K562 (cell line): ENCODE measurements around the gene MKNK1. TPM values are rescaled to one million over a fixed set of nuclear protein-coding genes. Genes with fewer than 3 reads are reported as not detected.

Source experiments
- CEBPG ChIP-seq, 3 experiments: fragments of 200-800 bp in 1 of 3; sonication (Bioruptor generic) in 1 of 3; sonication (generic) in 1 of 3; formaldehyde crosslinking in 1 of 3; IDR thresholded peaks in 2 of 3; conservative IDR thresholded peaks in 1 of 3; 2 replicates each; pipeline versions ENCODE4 v1.6.1 to v1.8.0; 2016 to 2022; ENCODE audit warnings: missing compliant biosample characterization in 2 of 3, missing genetic modification characterization in 2 of 3, mild to moderate bottlenecking in 1 of 3, missing genetic modification reagents in 1 of 3
- CHD1 ChIP-seq: fragments of 200-600 bp; sonication (generic); IDR thresholded peaks from one replicate; pipeline ENCODE4 v1.6.1; 2012; ENCODE audit warnings: mild to moderate bottlenecking, moderate library complexity, low read length, inconsistent platforms
- CTBP1 ChIP-seq: fragments of 450-650 bp; IDR thresholded peaks from 2 replicates; pipeline ENCODE4 v1.6.1; 2016; ENCODE audit warnings: borderline replicate concordance
- ESRRA ChIP-seq: fragments of 450-650 bp; IDR thresholded peaks from 2 replicates; pipeline ENCODE4 v1.6.1; 2014; ENCODE audit warnings: low read depth, mild to moderate bottlenecking, moderate library complexity, borderline replicate concordance
- FOXM1 ChIP-seq, 2 experiments: fragments of 450-650 bp in 1 of 2; sonication (generic) in 1 of 2; formaldehyde crosslinking in 1 of 2; IDR thresholded peaks; 2 replicates each; pipeline versions ENCODE4 v1.6.1 to v1.9.0; 2017 to 2022; ENCODE audit warnings: low read depth in 2 of 2, mild to moderate bottlenecking in 2 of 2, missing genetic modification reagents in 1 of 2, moderate library complexity in 1 of 2
- GTF2A2 ChIP-seq: IDR thresholded peaks from 2 replicates; pipeline ENCODE4 v1.6.1; 2016; ENCODE audit warnings: mild to moderate bottlenecking, missing genetic modification characterization, missing compliant biosample characterization
- HDAC2 ChIP-seq: fragments of 450-650 bp; IDR thresholded peaks from 2 replicates; pipeline ENCODE4 v1.6.1; 2016; ENCODE audit warnings: mild to moderate bottlenecking
- HNRNPK ChIP-seq: fragments of 200-400 bp; formaldehyde crosslinking; IDR thresholded peaks from one replicate; pipeline ENCODE4 v1.6.1; 2018; ENCODE audit warnings: mild to moderate bottlenecking, low read depth, low read length; ENCODE audit not compliant: poor library complexity, severe bottlenecking
- HSF4 ChIP-seq: fragments of 250-450 bp; sonication (Bioruptor Pico); IDR thresholded peaks from 2 replicates; pipeline ENCODE4 v2.1.2; 2022; ENCODE audit warnings: mild to moderate bottlenecking, moderate library complexity, borderline replicate concordance
- MTA2 ChIP-seq: fragments of 450-650 bp; IDR thresholded peaks from 2 replicates; pipeline ENCODE4 v1.6.1; 2016; ENCODE audit warnings: low read depth
- MTA3 ChIP-seq: fragments of 450-650 bp; formaldehyde crosslinking; IDR thresholded peaks from 2 replicates; pipeline ENCODE4 v1.6.1; 2017; ENCODE audit warnings: mild to moderate bottlenecking, borderline replicate concordance
- PCBP1 ChIP-seq: fragments of 200-400 bp; formaldehyde crosslinking; IDR thresholded peaks from 2 replicates; pipeline ENCODE4 v1.6.1; 2018; ENCODE audit warnings: mild to moderate bottlenecking, low read depth, low read length; ENCODE audit not compliant: poor library complexity, severe bottlenecking
- POLR2B ChIP-seq: fragments of 450-650 bp; IDR thresholded peaks from 2 replicates; pipeline ENCODE4 v1.6.1; 2018; ENCODE audit warnings: low read depth; ENCODE audit not compliant: partially characterized antibody
- POLR2H ChIP-seq: IDR thresholded peaks from 2 replicates; pipeline ENCODE4 v1.6.1; 2016; ENCODE audit warnings: missing genetic modification characterization, low read depth, mild to moderate bottlenecking, control low read depth, missing compliant biosample characterization, moderate library complexity
- RCOR1 ChIP-seq, 2 experiments: IDR thresholded peaks; 2 replicates each; pipeline ENCODE4 v1.6.1; 2012; ENCODE audit warnings: low read depth in 2 of 2, low read length in 2 of 2, borderline replicate concordance in 1 of 2, improper control_type of control experiment in 1 of 2
- WHSC1 ChIP-seq: IDR thresholded peaks from one replicate; pipeline ENCODE4 v1.6.1; 2012; ENCODE audit warnings: low read length, control low read depth, inconsistent platforms
- ZNF583 ChIP-seq: fragments of 250-450 bp; sonication (Bioruptor Pico); IDR thresholded peaks from 2 replicates; pipeline ENCODE4 v1.4.0; 2020
- ZNF766 ChIP-seq: fragments of 200-800 bp; sonication (Bioruptor generic); conservative IDR thresholded peaks from 2 replicates; pipeline ENCODE4 v1.6.1; 2016; ENCODE audit warnings: missing genetic modification characterization, missing compliant biosample characterization
- polyA plus RNA-seq, 8 experiments: library from polyadenylated mRNA; depleted of rRNA in 4 of 8; stranded (reverse) in 5 of 8; unstranded in 3 of 8; fragments of >200 nt; fragmentation: Nextera tagmentation in 2 of 8; fragmentation: Illumina TruSeq in 1 of 8; extraction: Ambion mirVana in 2 of 8; extraction: Trizol in 1 of 8; gene quantifications; 2 replicates each; pipeline versions ENCODE4 v1.2.1 to v1.2.3, GENCODE V29; 2011 to 2014; ENCODE audit warnings: inconsistent platforms in 1 of 8, missing spikeins in 1 of 8
- total RNA-seq, 7 experiments: library from RNA; depleted of rRNA in 6 of 7; stranded (reverse); fragments of >200 nt in 6 of 7; fragmentation: Illumina TruSeq in 2 of 7; extraction: Trizol in 2 of 7; gene quantifications; 2 replicates each; pipeline versions ENCODE4 v1.2.1 to v1.2.3, GENCODE V29; 2011 to 2021; ENCODE audit warnings: low replicate concordance in 1 of 7
- TF ChIP-seq, protein P1 (sequence below): fragments of 450-650 bp; IDR thresholded peaks from 2 replicates; pipeline ENCODE4 v1.7.0; 2016; ENCODE audit warnings: borderline replicate concordance
- TF ChIP-seq, protein P2 (sequence below): fragments of 250-450 bp; sonication (Bioruptor Pico); IDR thresholded peaks from 2 replicates; pipeline ENCODE4 v1.5.0; 2021; ENCODE audit warnings: mild to moderate bottlenecking, moderate library complexity
- TF ChIP-seq, protein P3 (sequence below), 2 experiments: fragments of 450-650 bp in 1 of 2; sonication (generic) in 1 of 2; formaldehyde crosslinking in 1 of 2; IDR thresholded peaks in 1 of 2; conservative IDR thresholded peaks in 1 of 2; 2 replicates each; pipeline versions ENCODE4 v1.6.1 to v1.8.1; 2016 to 2023; ENCODE audit warnings: mild to moderate bottlenecking in 2 of 2, moderate library complexity in 2 of 2, inconsistent platforms in 1 of 2, missing genetic modification reagents in 1 of 2

The MKNK1 gene
- total and polyA plus RNA-seq, 9 of the 15 experiments (the other 6 are each of a cell fraction or from before 2014, with no cell fraction given) = 27.7 to 51.3 (median 43.7) TPM

DNA sequence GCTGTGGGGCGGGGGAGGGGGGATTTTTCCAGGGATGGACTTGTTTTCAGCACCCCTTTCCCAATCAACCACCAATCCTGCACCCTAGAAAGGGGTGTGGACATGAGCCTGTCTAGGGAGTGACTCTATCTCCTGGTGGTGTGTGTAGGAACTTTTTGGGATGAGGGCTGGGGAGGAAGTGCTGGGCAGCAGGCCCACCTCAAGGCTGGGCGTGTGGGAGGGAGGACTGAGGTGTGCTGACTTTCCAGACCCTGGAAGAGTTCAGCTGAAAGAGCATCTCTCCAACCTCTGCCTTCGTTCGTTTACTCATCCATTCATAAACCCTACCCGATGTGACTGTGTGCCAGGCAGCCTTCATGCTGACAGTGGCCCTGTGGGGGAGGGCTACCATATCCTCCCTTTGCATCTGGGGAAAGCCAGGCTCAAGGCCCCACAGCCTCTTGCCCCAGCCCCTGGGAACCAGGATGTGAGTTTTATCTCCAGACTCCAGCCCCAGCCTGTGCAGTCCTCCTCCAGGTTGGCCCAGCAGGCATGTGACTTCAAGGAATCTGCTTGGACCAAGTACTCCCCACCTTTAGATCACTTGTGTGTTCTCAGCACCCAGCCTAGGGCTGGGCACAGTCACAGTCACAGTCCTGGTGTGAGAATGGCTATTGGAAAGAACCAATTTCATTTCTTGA, 59.4 kb downstream of the MKNK1 start (continued):
- TF ChIP-seq ZNF583 (CRISPR knock-in tag) (peak; percentile 83), MTA3 (peak; percentile 89), HDAC2 (peak; percentile 78; the same call in 1 of the 2 replicates), FOXM1 (IDR thresholded peaks at IDR 0.05; ENCODE audit: low read depth) (peak; percentile 83), FOXM1 (CRISPR knock-in tag; IDR thresholded peaks at IDR 0.05; ENCODE audit: low read depth) (no peak), HSF4 (no peak), HNRNPK (no peak), RCOR1 (IDR thresholded peaks at IDR 0.05; ENCODE audit: borderline replicate concordance in 1 of 2, low read depth in 2 of 2, low read length in 2 of 2) (peak; percentile 28 to 93), CHD1 (no peak), ZNF766 (peak; percentile 86; the same call in 1 of the 2 replicates), POLR2H (tag) (no peak), WHSC1 (no peak), ESRRA (no peak), PCBP1 (no peak), GTF2A2 (tag) (no peak), CEBPG (CRISPR knock-in tag; IDR thresholded peaks at IDR 0.05) (no peak), CEBPG (tag; conservative IDR thresholded peaks at IDR 0.05 in 1 of 2, IDR thresholded peaks at IDR 0.05 in 1 of 2) (no peak), POLR2B (no peak), CTBP1 (peak; percentile 96), MTA2 (peak; percentile 95)
- TF ChIP-seq, protein P1, sequence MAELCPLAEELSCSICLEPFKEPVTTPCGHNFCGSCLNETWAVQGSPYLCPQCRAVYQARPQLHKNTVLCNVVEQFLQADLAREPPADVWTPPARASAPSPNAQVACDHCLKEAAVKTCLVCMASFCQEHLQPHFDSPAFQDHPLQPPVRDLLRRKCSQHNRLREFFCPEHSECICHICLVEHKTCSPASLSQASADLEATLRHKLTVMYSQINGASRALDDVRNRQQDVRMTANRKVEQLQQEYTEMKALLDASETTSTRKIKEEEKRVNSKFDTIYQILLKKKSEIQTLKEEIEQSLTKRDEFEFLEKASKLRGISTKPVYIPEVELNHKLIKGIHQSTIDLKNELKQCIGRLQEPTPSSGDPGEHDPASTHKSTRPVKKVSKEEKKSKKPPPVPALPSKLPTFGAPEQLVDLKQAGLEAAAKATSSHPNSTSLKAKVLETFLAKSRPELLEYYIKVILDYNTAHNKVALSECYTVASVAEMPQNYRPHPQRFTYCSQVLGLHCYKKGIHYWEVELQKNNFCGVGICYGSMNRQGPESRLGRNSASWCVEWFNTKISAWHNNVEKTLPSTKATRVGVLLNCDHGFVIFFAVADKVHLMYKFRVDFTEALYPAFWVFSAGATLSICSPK = no peak
- TF ChIP-seq, protein P2, sequence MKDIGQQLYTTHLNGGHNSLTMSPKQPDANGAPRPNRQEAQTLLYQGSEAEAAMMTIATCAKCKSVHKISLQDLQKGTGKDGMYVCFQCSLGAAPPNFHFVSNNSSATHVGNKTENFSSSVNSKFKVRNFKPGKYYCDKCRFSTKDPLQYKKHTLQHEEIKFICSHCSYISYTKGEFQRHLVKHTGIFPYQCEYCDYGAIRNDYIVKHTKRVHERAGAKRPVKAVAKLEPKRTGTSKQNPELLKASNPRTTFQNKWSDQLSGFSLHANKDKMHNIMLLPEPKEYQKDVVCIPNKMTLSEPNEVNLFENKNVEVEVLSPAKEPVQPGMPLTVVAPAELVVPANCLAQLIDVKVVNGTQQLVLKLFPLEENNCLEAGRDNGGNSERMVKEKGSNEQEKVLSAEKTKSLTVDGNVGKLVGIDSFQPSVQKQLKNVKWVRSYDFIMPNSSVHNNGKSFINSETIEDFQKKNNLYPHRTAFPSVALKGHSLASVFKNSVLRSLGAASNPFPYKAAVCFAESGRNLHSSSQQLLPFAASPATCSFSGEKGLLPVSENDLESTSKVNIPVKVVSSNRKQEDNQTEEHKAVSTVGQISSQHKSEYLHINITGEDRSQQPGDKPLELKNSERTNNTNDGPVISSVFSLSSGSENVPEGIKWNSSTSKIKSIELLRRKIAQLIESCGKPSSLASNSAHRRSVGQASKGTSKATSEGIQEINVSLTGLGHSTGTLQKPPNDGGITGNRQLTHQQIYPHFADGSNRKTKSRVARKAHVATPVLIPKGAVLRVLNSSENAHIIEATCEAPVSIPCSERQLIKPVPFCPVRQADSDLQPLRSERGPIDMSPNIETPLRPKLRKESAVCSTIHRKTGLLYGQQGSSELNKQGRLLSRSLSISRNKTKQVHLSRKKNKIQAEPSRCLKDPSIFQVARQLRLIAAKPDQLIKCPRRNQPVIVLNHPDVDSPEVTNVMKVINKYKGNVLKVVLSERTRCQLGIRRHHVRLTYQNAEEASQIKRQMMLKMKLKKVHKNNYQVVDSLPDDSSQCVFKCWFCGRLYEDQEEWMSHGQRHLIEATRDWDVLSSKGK (CRISPR knock-in tag) = no peak
- TF ChIP-seq, protein P3, sequence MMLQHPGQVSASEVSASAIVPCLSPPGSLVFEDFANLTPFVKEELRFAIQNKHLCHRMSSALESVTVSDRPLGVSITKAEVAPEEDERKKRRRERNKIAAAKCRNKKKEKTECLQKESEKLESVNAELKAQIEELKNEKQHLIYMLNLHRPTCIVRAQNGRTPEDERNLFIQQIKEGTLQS (IDR thresholded peaks at IDR 0.05) = no peak; the same call in 1 of the 2 replicates
- TF ChIP-seq, protein P3 (CRISPR knock-in tag; conservative IDR thresholded peaks at IDR 0.05) = no peak; the same call in 1 of the 2 replicates
